Omental fat pad (tissue), 4 donors: Measurements from ENCODE around the gene RGS6. TPM values are rescaled to one million over a fixed set of nuclear protein-coding genes. Genes with fewer than 3 reads are reported as not detected.

Experiments
- ATAC-seq: fragments of 150-250 bp; one replicate; pipeline ENCODE4 v1.9.1; 2016; ENCODE audit warnings: mild to moderate bottlenecking, moderate library complexity; ENCODE audit not compliant: low FRiP score
- DNase-seq: peaks from one replicate; pipeline ENCODE4 v3.0.0-alpha.2; 2019; ENCODE audit warnings: low spot score
- CTCF ChIP-seq, 3 donors: fragments of 450-650 bp; IDR thresholded peaks; one replicate each; pipeline ENCODE4 v1.5.1; 2016 to 2017; ENCODE audit warnings: antibody characterized with exemption in 3 of 3, mild to moderate bottlenecking in 3 of 3, moderate library complexity in 2 of 3
- total RNA-seq, 4 donors: library from RNA; depleted of rRNA; stranded (reverse); fragments of >200 nt; gene quantifications; one replicate each; pipeline ENCODE4 v1.1.0, GENCODE V29; 2016

The RGS6 gene
- total RNA-seq, 4 donors from 2014 or later = 5.2 to 27.3 (median 6.9) TPM

- DNase-seq (no peak), ATAC-seq (no peak)
- TF ChIP-seq CTCF (IDR thresholded peaks at IDR 0.05) = no peak
Measured at GRCh38 chr14:72430457-72430856, 498.2 kb downstream of the RGS6 start.

- no peak for TF ChIP-seq CTCF (IDR thresholded peaks at IDR 0.05)
- no peak for DNase-seq
- ATAC-seq = no peak
Measured at GRCh38 chr14:72432748-72433147, 500.5 kb downstream of the RGS6 start.

GRCh38 chr14:72433511-72433910 is 501.3 kb downstream of the RGS6 start:
- no peak for ATAC-seq
- TF ChIP-seq CTCF (IDR thresholded peaks at IDR 0.05) = no peak
- no peak for DNase-seq

GRCh38 chr14:72434856-72435255 is 502.6 kb downstream of the RGS6 start:
- ATAC-seq (no peak), DNase-seq (no peak)
- TF ChIP-seq CTCF (IDR thresholded peaks at IDR 0.05) = no peak

GRCh38 chr14:72439707-72440106 is 507.5 kb downstream of the RGS6 start:
- TF ChIP-seq CTCF (IDR thresholded peaks at IDR 0.05) = no peak
- ATAC-seq (no peak), DNase-seq (no peak)

- ATAC-seq = no peak
- TF ChIP-seq CTCF (IDR thresholded peaks at IDR 0.05) = no peak
- DNase-seq = no peak
Measured at GRCh38 chr14:72443256-72443655, 511.0 kb downstream of the RGS6 start.

GRCh38 chr14:72443991-72444441 is 511.8 kb downstream of the RGS6 start:
- TF ChIP-seq CTCF (IDR thresholded peaks at IDR 0.05) = no peak
- no peak for ATAC-seq
- no peak for DNase-seq
